ENCODE measurements around the gene ADORA3. TPM values are rescaled to one million over a fixed set of nuclear protein-coding genes. Genes with fewer than 3 reads are reported as not detected.
"Not testable (repeated sequence)": the region's sequence is repeated elsewhere in the genome, so short reads cannot be mapped to it uniquely, and the experiment has no call there.

The ADORA3 gene
- polyA plus RNA-seq, 1 donor from 2014 or later, result not detected

DNA sequence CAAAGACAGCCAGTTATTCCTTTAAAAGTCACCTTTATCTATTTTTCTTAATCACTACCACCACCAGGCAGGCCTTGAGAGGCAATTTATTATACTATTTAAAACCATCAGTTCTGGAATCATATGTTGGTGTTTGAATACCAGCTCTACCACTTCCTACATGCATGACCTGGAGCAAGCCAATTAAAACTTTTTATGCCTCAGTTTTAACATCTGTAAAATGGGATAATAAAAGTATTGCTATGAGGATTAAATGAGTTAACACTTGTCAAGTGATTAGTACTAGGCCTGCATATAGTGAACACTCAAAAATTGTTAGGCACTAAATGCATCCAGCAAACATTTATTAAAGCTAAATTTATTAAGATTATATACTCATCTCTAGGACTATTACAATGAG, 49.2 kb upstream of the ADORA3 start:
- H3F3A ChIP-seq (ENCODE audit: insufficient read depth, low read length, poor library complexity, severe bottlenecking), result no peaks in the 10 kb centered on the region
- no peaks in the 10 kb centered on the region for H3K9me2 ChIP-seq (ENCODE audit: insufficient read depth, low read length)
- no peaks in the 10 kb centered on the region for H3K36me3 ChIP-seq (ENCODE audit: insufficient read depth, low read length)
- TF ChIP-seq, protein P1, sequence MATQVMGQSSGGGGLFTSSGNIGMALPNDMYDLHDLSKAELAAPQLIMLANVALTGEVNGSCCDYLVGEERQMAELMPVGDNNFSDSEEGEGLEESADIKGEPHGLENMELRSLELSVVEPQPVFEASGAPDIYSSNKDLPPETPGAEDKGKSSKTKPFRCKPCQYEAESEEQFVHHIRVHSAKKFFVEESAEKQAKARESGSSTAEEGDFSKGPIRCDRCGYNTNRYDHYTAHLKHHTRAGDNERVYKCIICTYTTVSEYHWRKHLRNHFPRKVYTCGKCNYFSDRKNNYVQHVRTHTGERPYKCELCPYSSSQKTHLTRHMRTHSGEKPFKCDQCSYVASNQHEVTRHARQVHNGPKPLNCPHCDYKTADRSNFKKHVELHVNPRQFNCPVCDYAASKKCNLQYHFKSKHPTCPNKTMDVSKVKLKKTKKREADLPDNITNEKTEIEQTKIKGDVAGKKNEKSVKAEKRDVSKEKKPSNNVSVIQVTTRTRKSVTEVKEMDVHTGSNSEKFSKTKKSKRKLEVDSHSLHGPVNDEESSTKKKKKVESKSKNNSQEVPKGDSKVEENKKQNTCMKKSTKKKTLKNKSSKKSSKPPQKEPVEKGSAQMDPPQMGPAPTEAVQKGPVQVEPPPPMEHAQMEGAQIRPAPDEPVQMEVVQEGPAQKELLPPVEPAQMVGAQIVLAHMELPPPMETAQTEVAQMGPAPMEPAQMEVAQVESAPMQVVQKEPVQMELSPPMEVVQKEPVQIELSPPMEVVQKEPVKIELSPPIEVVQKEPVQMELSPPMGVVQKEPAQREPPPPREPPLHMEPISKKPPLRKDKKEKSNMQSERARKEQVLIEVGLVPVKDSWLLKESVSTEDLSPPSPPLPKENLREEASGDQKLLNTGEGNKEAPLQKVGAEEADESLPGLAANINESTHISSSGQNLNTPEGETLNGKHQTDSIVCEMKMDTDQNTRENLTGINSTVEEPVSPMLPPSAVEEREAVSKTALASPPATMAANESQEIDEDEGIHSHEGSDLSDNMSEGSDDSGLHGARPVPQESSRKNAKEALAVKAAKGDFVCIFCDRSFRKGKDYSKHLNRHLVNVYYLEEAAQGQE (IDR thresholded peaks at IDR 0.05; ENCODE audit: borderline replicate concordance), result no peak
- no peak for TF ChIP-seq EP300 (conservative IDR thresholded peaks at IDR 0.05; ENCODE audit: poor library complexity, severe bottlenecking)
- no peaks in the 10 kb centered on the region for H4K20me1 ChIP-seq (ENCODE audit: insufficient read depth)
- no peak overlapping the region for H3K4me2 ChIP-seq (ENCODE audit: low read length)
- no peak overlapping the region for H3K9ac ChIP-seq (ENCODE audit: low read length)
- H2AFZ ChIP-seq (ENCODE audit: low read depth, low read length), result no peak overlapping the region
- H3K27me3 ChIP-seq (ENCODE audit: insufficient read depth, low read depth, low read length), result no peaks in the 10 kb centered on the region
- H3K79me2 ChIP-seq (replicated peaks; ENCODE audit: insufficient read depth, low read length), result no peaks in the 10 kb centered on the region
- no peak overlapping the region for H3K4me3 ChIP-seq (ENCODE audit: low read length)
- no peak overlapping the region for H3K27ac ChIP-seq (ENCODE audit: low read length)
- no peaks in the 10 kb centered on the region for H3K9me3 ChIP-seq (ENCODE audit: low read length)

DNA sequence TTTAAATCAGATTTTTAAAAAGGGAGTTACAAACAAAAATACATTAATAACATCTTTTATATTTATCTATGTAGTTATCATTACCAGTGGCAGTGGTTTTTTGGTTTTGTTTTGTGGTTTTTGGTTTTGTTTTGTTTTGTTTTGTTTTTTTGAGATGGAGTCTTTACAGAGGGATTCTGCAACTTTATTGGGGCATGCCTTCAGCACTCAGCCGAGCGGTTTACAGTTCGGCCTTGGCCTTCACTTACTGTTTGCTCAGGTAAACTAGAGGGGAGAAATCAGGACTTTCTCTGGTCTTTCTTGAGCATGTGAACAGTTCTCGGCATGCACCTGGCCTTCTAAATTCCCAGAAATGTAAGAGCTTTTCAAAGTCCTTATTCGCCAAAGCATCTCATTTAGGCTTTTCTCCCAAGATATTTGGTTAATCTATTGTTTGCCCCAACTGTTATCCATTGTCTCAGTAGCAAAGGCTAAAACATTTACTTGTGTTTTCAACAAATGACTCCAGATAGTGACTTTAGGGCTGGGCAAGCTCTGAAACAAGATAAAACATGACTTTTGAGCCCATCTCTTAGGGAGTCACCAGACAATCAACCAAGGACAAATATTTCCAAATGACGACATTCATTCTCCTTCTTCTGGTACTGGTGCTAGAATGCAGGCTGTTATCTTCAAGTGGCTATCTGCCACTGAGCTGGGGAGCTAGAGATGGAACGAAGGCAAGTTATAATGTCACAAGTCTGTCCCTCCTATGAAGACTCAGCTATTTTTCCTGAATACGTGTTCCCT, 48.4 kb upstream of the ADORA3 start:
- no peak for TF ChIP-seq MXI1 (conservative IDR thresholded peaks at IDR 0.05; ENCODE audit: poor library complexity, severe bottlenecking)
- no peak for TF ChIP-seq POLR2AphosphoS5 (IDR thresholded peaks at IDR 0.05)
- no peak for TF ChIP-seq SMC3 (conservative IDR thresholded peaks at IDR 0.05; ENCODE audit: poor library complexity)
- TF ChIP-seq RAD21 (conservative IDR thresholded peaks at IDR 0.05), result no peak
- no peak for TF ChIP-seq TAF1 (IDR thresholded peaks at IDR 0.05; ENCODE audit: low read depth)
- TF ChIP-seq, protein P2, sequence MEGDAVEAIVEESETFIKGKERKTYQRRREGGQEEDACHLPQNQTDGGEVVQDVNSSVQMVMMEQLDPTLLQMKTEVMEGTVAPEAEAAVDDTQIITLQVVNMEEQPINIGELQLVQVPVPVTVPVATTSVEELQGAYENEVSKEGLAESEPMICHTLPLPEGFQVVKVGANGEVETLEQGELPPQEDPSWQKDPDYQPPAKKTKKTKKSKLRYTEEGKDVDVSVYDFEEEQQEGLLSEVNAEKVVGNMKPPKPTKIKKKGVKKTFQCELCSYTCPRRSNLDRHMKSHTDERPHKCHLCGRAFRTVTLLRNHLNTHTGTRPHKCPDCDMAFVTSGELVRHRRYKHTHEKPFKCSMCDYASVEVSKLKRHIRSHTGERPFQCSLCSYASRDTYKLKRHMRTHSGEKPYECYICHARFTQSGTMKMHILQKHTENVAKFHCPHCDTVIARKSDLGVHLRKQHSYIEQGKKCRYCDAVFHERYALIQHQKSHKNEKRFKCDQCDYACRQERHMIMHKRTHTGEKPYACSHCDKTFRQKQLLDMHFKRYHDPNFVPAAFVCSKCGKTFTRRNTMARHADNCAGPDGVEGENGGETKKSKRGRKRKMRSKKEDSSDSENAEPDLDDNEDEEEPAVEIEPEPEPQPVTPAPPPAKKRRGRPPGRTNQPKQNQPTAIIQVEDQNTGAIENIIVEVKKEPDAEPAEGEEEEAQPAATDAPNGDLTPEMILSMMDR (IDR thresholded peaks at IDR 0.05; ENCODE audit: poor library complexity, severe bottlenecking), result no peak
- TF ChIP-seq EZH2 (IDR thresholded peaks at IDR 0.05; ENCODE audit: borderline replicate concordance, insufficient read depth, low read length, poor library complexity, severe bottlenecking), result no peak
- no peak for TF ChIP-seq EP300 (conservative IDR thresholded peaks at IDR 0.05; ENCODE audit: poor library complexity, severe bottlenecking)
- TF ChIP-seq, protein P1 (IDR thresholded peaks at IDR 0.05; ENCODE audit: borderline replicate concordance), result no peak
- H3K27ac ChIP-seq (ENCODE audit: low read length), result no peak overlapping the region
- no peak overlapping the region for H3K9ac ChIP-seq (ENCODE audit: low read length)

DNA sequence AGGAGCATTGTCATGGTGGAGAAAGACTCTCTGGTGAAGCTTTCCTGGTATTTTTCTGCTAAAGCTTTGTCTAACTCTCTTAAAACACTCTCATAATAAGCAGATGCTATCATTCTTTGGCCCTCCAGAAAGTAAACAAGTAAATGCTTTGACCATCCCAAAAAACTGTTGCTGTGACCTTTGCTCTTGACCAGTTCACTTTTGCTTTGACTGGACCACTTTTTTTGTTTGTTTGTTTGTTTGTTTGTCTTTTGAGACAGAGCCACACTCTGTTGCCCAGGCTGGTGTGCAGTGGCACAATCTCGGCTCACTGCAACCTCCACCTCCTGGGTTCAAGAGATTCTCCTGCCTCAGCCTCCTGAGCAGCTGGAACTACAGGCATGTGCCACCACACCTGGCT, 44.4 kb upstream of the ADORA3 start:
- H3K9me3 ChIP-seq (ENCODE audit: low read length); H3K4me2 ChIP-seq (ENCODE audit: low read length); H3K27ac ChIP-seq (ENCODE audit: low read length); H3K4me3 ChIP-seq (ENCODE audit: low read length); H2AFZ ChIP-seq (ENCODE audit: low read depth, low read length); H3K9ac ChIP-seq (ENCODE audit: low read length); H3F3A ChIP-seq (ENCODE audit: insufficient read depth, low read length, poor library complexity, severe bottlenecking); H4K20me1 ChIP-seq (ENCODE audit: insufficient read depth); H3K9me2 ChIP-seq (ENCODE audit: insufficient read depth, low read length); H3K27me3 ChIP-seq (ENCODE audit: insufficient read depth, low read depth, low read length); H3K36me3 ChIP-seq (ENCODE audit: insufficient read depth, low read length); H3K79me2 ChIP-seq (replicated peaks; ENCODE audit: insufficient read depth, low read length): not testable (repeated sequence)

More for the DNA sequence above, 48.4 kb upstream of the ADORA3 start:
- Histone ChIP-seq H3K4me2 (ENCODE audit: low read length) (no peak overlapping the region), H3K9me2 (ENCODE audit: insufficient read depth, low read length) (no peaks in the 10 kb centered on the region), H2AFZ (ENCODE audit: low read depth, low read length) (no peak overlapping the region), H3K9me3 (ENCODE audit: low read length) (no peaks in the 10 kb centered on the region), H3K36me3 (ENCODE audit: insufficient read depth, low read length) (no peaks in the 10 kb centered on the region), H3F3A (ENCODE audit: insufficient read depth, low read length, poor library complexity, severe bottlenecking) (no peaks in the 10 kb centered on the region), H4K20me1 (ENCODE audit: insufficient read depth) (no peaks in the 10 kb centered on the region), H3K79me2 (replicated peaks; ENCODE audit: insufficient read depth, low read length) (no peaks in the 10 kb centered on the region), H3K4me3 (ENCODE audit: low read length) (no peak overlapping the region), H3K27me3 (ENCODE audit: insufficient read depth, low read depth, low read length) (no peaks in the 10 kb centered on the region)

All from neural cell (in vitro differentiated cells).